HepG2 (cell line): Measurements from ENCODE around the gene SYMPK. TPM values are rescaled to one million over a fixed set of nuclear protein-coding genes. Genes with fewer than 3 reads are reported as not detected.
A peak's percentile ranks its signal among the peaks of the same experiment; 100 is the strongest.

ENCODE experiments used
- ATM ChIP-seq: fragments of 450-650 bp; IDR thresholded peaks from 2 replicates; pipeline ENCODE4 v1.7.1; 2017; ENCODE audit warnings: mild to moderate bottlenecking, borderline replicate concordance
- CCDC6 ChIP-seq: sonication (generic); formaldehyde crosslinking; IDR thresholded peaks from 2 replicates; pipeline ENCODE4 v1.8.1; 2022; ENCODE audit warnings: mild to moderate bottlenecking, missing genetic modification reagents, moderate library complexity
- EED ChIP-seq: sonication (generic); formaldehyde crosslinking; IDR thresholded peaks from 2 replicates; pipeline ENCODE4 v1.5.0; 2020; ENCODE audit warnings: mild to moderate bottlenecking, missing genetic modification reagents
- HMGXB3 ChIP-seq: sonication (generic); formaldehyde crosslinking; IDR thresholded peaks from 2 replicates; pipeline ENCODE4 v1.4.0; 2020; ENCODE audit warnings: missing genetic modification reagents, borderline replicate concordance
- KLF16 ChIP-seq, 2 experiments: sonication (generic) in 1 of 2; formaldehyde crosslinking in 1 of 2; IDR thresholded peaks; 2 replicates each; pipeline versions ENCODE4 v1.6.1 to v1.8.0; 2016 to 2023; ENCODE audit warnings: missing genetic modification reagents in 2 of 2, missing compliant biosample characterization in 1 of 2
- MAX ChIP-seq: IDR thresholded peaks from 2 replicates; pipeline ENCODE4 v1.6.1; 2012; ENCODE audit warnings: inconsistent platforms
- TARDBP ChIP-seq: sonication (generic); formaldehyde crosslinking; IDR thresholded peaks from 2 replicates; pipeline ENCODE4 v1.8.0; 2022; ENCODE audit warnings: mild to moderate bottlenecking, missing genetic modification reagents
- TRIM22 ChIP-seq: fragments of 450-650 bp; IDR thresholded peaks from 2 replicates; pipeline ENCODE4 v1.6.1; 2017
- ZBTB49 ChIP-seq: sonication (generic); formaldehyde crosslinking; IDR thresholded peaks from 2 replicates; pipeline ENCODE4 v1.4.0; 2020; ENCODE audit warnings: missing genetic modification reagents, borderline replicate concordance
- ZBTB7B ChIP-seq: sonication (generic); formaldehyde crosslinking; IDR thresholded peaks from 2 replicates; pipeline ENCODE4 v1.4.0; 2020; ENCODE audit warnings: missing genetic modification reagents
- ZNF253 ChIP-seq: sonication (generic); formaldehyde crosslinking; IDR thresholded peaks from 2 replicates; pipeline ENCODE4 v1.8.0; 2022; ENCODE audit warnings: mild to moderate bottlenecking, missing genetic modification reagents, borderline replicate concordance
- ZNF44 ChIP-seq: sonication (generic); formaldehyde crosslinking; IDR thresholded peaks from 2 replicates; pipeline ENCODE4 v1.5.1; 2020; ENCODE audit warnings: mild to moderate bottlenecking, missing genetic modification reagents
- ZNF468 ChIP-seq: sonication (generic); formaldehyde crosslinking; IDR thresholded peaks from 2 replicates; pipeline ENCODE4 v1.8.0; 2022; ENCODE audit warnings: mild to moderate bottlenecking, moderate library complexity, missing genetic modification reagents
- ZNF607 ChIP-seq: sonication (generic); formaldehyde crosslinking; IDR thresholded peaks from 2 replicates; pipeline ENCODE4 v1.5.1; 2020; ENCODE audit warnings: missing genetic modification reagents, mild to moderate bottlenecking, borderline replicate concordance
- ZNF747 ChIP-seq: sonication (generic); formaldehyde crosslinking; IDR thresholded peaks from 2 replicates; pipeline ENCODE4 v1.8.1; 2023; ENCODE audit warnings: missing genetic modification reagents, mild to moderate bottlenecking, borderline replicate concordance
- polyA plus RNA-seq, 8 experiments: library from polyadenylated mRNA; depleted of rRNA in 3 of 8; stranded (reverse) in 7 of 8; unstranded in 1 of 8; fragments of >200 nt; fragmentation: Illumina TruSeq in 4 of 8; extraction: Trizol in 4 of 8; gene quantifications; 2 replicates each; pipeline versions ENCODE4 v1.2.1 to v1.2.3, GENCODE V29; 2011 to 2016; ENCODE audit warnings: low read depth in 4 of 8, missing spikeins in 1 of 8, mixed read lengths in 1 of 8; ENCODE audit not compliant: insufficient read depth in 1 of 8
- total RNA-seq, 5 experiments: library from RNA; depleted of rRNA; stranded (reverse); fragments of >200 nt; fragmentation: Illumina TruSeq; extraction: Trizol; gene quantifications; 2 replicates each; pipeline ENCODE4 v1.2.3, GENCODE V29; 2016; ENCODE audit warnings: low read depth in 1 of 5
- TF ChIP-seq, protein P1 (sequence below): sonication (generic); formaldehyde crosslinking; IDR thresholded peaks from 2 replicates; pipeline ENCODE4 v1.8.0; 2023; ENCODE audit warnings: mild to moderate bottlenecking, missing genetic modification reagents
- TF ChIP-seq, protein P2 (sequence below): sonication (generic); formaldehyde crosslinking; IDR thresholded peaks from 2 replicates; pipeline ENCODE4 v1.5.1; 2020; ENCODE audit warnings: missing genetic modification reagents, mild to moderate bottlenecking, borderline replicate concordance

The SYMPK gene
- total and polyA plus RNA-seq, 2 of the 13 experiments (the other 11 are each of a cell fraction or from before 2014, with no cell fraction given): 21.9 to 55.7 TPM

- TF ChIP-seq HMGXB3 (CRISPR knock-in tag) (peak; percentile 53; the same call in 1 of the 2 replicates), ATM (no peak), TRIM22 (no peak), ZBTB7B (CRISPR knock-in tag) (no peak; the same call in 1 of the 2 replicates), ZNF607 (CRISPR knock-in tag) (no peak), ZNF468 (CRISPR knock-in tag) (no peak), EED (CRISPR knock-in tag) (no peak), ZBTB49 (CRISPR knock-in tag) (0 out of 2 replicates have a peak, but pooled peaks have one; percentile 21), KLF16 (CRISPR knock-in tag; IDR thresholded peaks at IDR 0.05) (peak in 1 of 2 experiments; percentile 70; a peak in 1 of 4 replicates), ZNF44 (no peak), ZNF253 (CRISPR knock-in tag) (no peak), TARDBP (CRISPR knock-in tag) (peak; percentile 30; the same call in 1 of the 2 replicates), MAX (0 out of 2 replicates have a peak, but pooled peaks have one; percentile 21), ZNF747 (CRISPR knock-in tag) (no peak), CCDC6 (CRISPR knock-in tag) (no peak)
- TF ChIP-seq, protein P1, sequence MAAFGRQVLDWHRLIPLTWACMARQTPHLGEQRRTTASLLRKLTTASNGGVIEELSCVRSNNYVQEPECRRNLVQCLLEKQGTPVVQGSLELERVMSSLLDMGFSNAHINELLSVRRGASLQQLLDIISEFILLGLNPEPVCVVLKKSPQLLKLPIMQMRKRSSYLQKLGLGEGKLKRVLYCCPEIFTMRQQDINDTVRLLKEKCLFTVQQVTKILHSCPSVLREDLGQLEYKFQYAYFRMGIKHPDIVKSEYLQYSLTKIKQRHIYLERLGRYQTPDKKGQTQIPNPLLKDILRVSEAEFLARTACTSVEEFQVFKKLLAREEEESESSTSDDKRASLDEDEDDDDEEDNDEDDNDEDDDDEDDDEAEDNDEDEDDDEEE (CRISPR knock-in tag): peak; percentile 49; the same call in 1 of the 2 replicates
- TF ChIP-seq, protein P2, sequence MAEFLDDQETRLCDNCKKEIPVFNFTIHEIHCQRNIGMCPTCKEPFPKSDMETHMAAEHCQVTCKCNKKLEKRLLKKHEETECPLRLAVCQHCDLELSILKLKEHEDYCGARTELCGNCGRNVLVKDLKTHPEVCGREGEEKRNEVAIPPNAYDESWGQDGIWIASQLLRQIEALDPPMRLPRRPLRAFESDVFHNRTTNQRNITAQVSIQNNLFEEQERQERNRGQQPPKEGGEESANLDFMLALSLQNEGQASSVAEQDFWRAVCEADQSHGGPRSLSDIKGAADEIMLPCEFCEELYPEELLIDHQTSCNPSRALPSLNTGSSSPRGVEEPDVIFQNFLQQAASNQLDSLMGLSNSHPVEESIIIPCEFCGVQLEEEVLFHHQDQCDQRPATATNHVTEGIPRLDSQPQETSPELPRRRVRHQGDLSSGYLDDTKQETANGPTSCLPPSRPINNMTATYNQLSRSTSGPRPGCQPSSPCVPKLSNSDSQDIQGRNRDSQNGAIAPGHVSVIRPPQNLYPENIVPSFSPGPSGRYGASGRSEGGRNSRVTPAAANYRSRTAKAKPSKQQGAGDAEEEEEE (CRISPR knock-in tag): no peak
Observed at GRCh38 chr19:45886427-45887199, 23.7 kb upstream of the SYMPK start (continued).
